ENCODE data around the gene AKT1S1.

- TF ChIP-seq CTCF (IDR thresholded peaks at IDR 0.05) (no peak), POLR2A (IDR thresholded peaks at IDR 0.05; ENCODE audit: low read depth) (no peak), EP300 (IDR thresholded peaks at IDR 0.05) (no peak), POLR2AphosphoS5 (IDR thresholded peaks at IDR 0.05) (no peak)
Observed at GRCh38 chr19:49908480-49909420, 31.6 kb upstream of the AKT1S1 start.

All from esophagus muscularis mucosa (tissue), 4 donors.